HG03442 (cell line): ENCODE measurements around the gene BCOR.

Experiments used
- ATAC-seq: cut with Tn5 transposase; IDR thresholded peaks from one replicate; pipeline ENCODE4 v1.9.1; 2021; ENCODE audit warnings: mild to moderate bottlenecking, moderate library complexity; ENCODE audit not compliant: unreplicated experiment

Gene BCOR

GRCh38 chrX:40068048-40068447 is 29.7 kb downstream of the BCOR start:
- no peak for ATAC-seq

DNA sequence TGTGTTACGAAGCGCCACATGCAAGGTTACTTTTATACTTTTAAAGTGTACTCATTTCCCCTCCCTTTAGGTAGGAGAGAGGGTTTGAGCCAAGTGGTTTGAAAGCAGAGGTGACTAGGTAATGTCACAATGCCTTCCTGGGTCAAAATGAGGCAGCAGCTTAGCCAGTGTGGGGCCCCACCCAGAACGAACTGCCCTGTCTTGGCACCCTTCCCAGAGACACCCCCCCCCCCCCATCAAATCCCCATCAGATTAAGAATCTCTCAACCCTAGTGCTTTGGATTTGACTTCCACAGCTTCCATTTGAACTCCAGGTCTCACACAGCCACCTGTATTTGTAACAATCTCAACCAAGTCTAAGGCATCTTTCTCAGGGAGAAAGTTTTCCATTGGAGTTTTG is 31.1 kb downstream of the BCOR start:
- ATAC-seq = no peak

DNA sequence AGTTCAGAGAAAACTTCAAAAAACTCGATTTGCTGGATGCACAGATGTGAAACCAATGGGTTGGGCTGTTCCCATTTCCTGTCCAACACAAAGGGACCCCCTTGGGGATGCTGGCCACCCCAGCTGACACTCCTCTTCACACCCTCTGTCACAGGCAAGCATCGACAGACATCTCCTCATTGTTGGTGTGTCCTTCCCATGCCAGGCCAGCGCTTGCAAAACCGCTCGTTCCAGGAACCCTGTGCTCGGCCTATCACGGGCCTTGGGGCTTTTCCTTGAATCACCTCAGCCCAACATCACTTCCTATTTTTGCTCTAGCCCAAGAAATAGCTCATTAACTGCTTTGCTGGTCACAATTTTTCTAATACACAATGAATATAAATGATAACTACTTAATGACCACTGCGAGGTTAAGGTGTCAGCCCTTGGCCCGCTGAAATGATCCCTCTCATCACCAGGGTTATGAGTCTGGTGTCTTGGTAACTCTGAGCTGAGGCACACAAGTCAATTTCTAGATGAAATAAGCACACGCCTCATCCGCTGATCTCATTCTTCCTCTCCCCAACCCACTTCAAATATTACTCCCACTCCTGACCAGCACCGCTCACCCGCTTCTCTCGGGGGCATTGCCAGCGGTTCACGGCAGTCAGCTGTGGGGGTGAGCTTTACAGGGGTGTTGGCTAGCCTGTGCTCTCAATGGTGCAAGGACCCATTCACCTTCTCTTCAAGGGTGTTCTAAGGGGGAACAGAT is 32.3 kb downstream of the BCOR start:
- no peak for ATAC-seq

DNA sequence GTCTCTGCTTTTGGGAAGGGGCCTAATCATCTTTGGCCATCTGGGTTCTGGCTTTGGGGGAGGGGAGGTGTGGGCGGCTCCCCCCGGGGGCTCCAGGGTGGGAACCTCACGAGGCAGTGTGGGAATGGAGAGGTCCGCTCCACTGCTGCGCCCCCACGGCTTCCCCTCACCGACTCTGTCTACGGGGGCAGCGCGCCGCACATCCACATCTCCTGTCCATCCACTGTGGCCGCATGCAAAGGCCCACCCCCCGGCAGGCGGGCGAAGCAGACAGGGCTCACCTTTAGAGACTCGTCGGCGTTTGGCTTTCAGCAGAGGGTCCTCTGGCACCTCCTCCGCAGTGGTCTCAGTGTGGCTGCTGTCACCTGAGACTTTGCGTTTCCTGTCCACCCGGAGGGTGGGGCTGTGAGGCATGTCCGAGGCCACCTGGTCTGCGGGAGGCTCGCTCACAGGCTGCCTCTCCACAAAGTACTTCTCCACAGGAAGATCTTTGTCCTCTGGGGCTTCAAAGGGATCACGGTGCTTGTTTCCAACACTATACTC is 33.6 kb downstream of the BCOR start:
- ATAC-seq = no peak

DNA sequence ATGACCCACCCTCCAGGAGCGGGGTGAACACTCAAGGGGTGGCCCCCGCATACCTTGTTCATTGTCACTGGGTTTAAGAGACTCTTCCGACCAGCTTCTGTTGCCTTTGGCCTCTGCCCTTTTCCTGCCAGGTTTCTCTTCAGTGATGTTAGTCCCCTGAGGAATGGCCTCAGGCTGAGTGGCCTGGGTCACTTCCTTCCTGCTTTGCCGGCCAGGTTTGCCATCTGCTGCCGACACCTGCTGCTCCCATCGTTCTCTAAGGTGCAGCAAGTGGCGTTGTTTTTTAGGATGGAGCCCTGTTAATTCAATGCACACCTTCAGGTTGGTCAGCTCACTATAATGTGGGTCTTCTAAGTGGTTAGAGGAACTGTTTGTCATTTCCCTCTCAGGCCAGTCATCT is 34.2 kb downstream of the BCOR start:
- no peak for ATAC-seq

- no peak for ATAC-seq
Measured at GRCh38 chrX:40062525-40063155, 35.1 kb downstream of the BCOR start.

DNA sequence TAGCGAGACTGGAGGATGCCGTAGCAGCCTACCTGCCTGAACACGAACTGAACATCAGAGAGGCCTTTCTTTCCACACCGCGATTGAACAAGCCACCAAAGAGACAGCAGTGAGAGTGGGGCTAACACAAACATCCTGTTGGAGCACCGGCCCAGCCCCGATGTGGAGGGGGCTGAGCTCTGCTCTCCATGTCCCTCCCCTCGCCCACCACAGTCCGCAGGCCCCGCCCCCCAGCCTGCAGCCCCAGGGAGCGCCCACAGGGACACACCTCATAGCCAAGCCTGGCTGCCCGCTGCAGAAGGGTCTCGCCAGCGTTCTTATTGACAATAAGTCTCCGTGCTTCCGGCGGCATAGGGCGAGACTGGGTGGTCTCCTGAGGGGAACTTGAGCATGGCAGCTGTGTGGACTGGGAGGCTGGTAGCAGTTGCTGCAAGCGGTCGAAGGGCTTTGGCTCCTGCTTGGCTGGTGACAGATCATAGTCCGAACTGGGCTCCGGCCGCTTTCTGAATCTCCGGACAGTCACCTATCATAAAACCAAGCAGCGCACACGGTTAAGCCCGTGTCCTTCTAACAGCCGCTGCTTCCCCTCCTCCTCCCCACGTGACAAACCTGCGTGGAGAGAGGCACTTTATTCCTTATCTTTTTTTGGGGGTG is 35.8 kb downstream of the BCOR start:
- no peak for ATAC-seq

DNA sequence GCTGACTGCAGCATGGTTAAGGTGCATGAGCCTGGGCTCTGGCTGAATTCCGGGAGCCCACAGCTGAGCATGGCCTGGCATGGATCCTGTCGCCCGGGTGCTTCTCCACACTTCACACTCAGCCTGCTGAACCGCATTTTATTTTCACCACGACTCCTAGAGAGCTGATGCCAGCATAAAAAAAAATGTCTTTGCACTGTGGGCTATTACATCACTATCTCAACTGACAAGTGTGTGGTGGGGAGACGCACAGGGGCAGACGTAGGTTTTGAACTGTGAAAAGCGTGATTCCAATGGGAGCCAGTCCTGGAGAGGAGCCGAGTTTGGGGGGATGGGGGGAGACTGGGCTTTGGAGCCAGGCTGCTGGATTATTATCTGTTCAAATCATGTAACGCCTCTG is 36.8 kb downstream of the BCOR start:
- no peak for ATAC-seq

DNA sequence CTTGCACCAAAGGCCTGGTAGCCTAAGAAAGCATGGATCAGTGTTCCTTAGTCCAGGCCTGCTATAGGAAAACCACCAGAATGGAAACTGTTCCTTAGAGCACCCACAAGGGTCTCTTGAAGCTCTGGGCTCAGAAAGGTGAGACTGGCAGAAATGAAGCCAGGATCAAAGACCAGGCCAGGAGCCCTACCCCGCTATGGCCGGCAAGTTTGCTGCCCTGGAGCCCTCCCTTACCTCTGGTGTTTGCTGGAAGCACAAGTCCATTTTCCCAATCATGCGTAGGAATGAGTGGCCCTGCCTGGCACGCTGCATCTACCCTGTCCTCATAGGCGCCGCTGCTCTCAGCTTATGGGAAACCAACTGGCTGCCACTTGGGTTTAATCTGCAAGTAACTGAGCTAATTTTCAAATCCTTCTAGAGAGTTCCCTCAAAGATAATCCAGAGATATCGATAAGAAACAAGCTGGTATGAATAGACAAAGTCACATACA is 37.4 kb downstream of the BCOR start:
- ATAC-seq = no peak

DNA sequence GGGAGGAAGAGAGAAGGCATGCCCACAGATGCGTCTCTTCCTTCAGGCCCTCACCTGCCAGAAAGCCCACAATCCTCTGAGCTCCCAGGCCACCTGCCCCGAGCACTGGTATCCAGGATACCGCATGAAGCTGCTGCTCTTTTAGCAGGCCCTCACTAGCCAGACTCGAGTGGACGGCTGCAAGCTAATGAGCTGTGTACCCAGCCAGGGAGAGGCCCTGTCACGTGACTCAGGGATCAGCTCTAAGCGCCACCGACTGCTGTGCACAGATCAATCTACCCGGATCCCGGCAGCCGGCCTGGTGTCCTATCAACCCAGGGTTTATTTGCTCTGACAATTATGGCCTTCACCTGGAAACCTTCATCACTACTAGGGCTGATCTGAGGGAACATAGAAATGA is 39.0 kb downstream of the BCOR start:
- ATAC-seq = no peak

- no peak for ATAC-seq
Measured at GRCh38 chrX:40057405-40057804, 40.4 kb downstream of the BCOR start.

- no peak for ATAC-seq
Measured at GRCh38 chrX:40056420-40056819, 41.3 kb downstream of the BCOR start.

GRCh38 chrX:40055495-40055894 is 42.3 kb downstream of the BCOR start:
- ATAC-seq = no peak

GRCh38 chrX:40054793-40055192 is 43.0 kb downstream of the BCOR start:
- no peak for ATAC-seq

- ATAC-seq = no peak
Measured at GRCh38 chrX:40050532-40050931, 47.2 kb downstream of the BCOR start.

DNA sequence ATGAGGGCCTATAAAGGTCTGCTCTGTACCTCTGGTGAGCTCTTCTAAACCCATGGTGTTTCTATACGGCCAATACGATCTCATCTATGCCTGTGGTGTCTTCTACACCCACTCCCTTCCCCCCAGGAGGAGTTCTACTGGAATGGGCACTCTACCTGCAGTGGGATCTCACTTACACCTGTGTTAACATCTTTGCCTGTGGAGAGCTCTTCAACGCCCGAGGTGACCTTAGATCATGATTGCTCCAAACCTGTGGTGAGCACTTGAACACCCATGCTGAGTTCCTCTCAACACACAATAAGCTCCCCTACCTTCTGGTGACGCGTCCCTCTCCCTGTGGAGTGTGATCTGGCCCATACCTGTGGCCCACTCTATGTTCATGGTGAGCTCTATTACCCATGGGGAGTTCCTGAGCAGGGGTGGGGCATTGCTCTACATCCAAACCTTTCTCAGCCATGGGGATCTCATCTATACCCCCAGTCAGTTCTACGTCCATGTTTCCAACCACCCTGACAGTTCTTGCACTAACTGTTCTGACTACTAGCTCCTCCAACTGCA is 48.6 kb downstream of the BCOR start:
- no peak for ATAC-seq

DNA sequence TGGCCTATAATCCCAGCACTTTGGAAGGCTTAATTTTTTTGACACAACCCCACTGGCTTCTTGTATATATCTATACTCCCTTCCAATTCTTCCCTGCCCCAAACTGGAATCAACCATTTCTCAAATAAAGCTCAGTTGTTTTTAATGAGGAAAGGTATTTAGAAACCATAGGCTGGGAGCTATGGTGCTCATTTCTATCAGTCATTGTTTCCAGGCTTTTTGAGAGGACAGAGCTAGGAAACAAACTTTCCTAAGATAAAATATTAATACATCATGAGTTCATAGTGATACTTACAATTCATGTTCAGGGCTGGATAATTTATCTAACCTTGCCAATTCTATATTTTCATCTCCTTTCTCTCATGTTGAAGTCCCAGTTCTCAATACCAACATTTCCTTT is 50.3 kb downstream of the BCOR start:
- ATAC-seq = no peak

GRCh38 chrX:40043895-40044294 is 53.9 kb downstream of the BCOR start:
- no peak for ATAC-seq

DNA sequence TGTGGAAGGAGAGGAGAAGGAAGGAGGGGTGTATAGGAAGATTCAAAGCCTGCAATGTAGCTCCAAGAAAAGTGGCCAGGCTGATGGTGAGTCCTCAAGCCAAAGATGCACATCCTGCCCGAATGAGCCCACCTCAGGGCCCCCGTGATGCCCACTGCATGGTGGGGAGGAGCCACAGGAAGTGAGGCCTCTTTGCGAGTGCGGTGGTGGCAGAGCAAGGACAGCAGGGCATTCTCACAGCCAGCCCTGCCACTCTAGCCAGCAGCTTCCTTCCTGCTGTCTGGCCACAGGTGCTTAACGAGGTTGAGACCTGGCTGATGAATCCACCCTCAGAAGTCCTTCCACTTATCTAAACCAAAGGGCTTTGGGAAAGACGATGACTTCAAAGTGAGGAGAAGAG is 55.8 kb downstream of the BCOR start:
- ATAC-seq = no peak

- no peak for ATAC-seq
Measured at GRCh38 chrX:40040686-40041461, 56.9 kb downstream of the BCOR start.

DNA sequence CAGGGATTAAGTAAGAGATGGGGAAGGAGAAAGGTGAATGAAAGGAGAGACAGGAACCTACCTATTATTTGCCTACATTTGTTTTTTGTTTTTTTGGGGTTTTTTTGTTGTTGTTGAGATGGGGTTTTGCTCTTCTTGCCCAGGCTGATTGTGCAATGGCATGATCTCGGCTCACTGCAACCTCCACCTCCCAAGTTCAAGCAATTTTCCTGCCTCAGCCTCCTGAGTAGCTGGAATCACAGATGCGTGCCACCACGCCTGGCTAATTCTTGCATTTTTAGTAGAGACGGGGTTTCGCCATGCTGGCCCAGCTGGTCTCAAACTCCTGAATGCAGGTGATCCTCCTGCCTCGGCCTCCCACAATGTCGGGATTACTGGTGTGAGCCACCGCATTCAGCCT is 57.9 kb downstream of the BCOR start:
- no peak for ATAC-seq
